HepG2 (cell line): ENCODE measurements around the gene UEVLD. TPM values are rescaled to one million over a fixed set of nuclear protein-coding genes. Genes with fewer than 3 reads are reported as not detected.

Source experiments
- DPF2 ChIP-seq: sonication (generic); formaldehyde crosslinking; IDR thresholded peaks from 2 replicates; pipeline ENCODE4 v1.4.0; 2020; ENCODE audit warnings: mild to moderate bottlenecking, low read depth, missing genetic modification reagents, borderline replicate concordance
- ETV5 ChIP-seq: IDR thresholded peaks from 2 replicates; pipeline ENCODE4 v1.6.1; 2018; ENCODE audit warnings: missing biosample characterization, missing genetic modification reagents, inconsistent platforms, borderline replicate concordance
- GATA4 ChIP-seq: sonication (generic); IDR thresholded peaks from 2 replicates; pipeline ENCODE4 v1.6.1; 2016; ENCODE audit warnings: antibody characterized with exemption, low read depth, borderline replicate concordance
- HNF1A ChIP-seq, 2 experiments: sonication (generic) in 1 of 2; formaldehyde crosslinking in 1 of 2; IDR thresholded peaks; 2 replicates each; pipeline versions ENCODE4 v1.4.0 to v1.6.1; 2016 to 2020; ENCODE audit warnings: borderline replicate concordance in 1 of 2, low read depth in 1 of 2, mild to moderate bottlenecking in 1 of 2, missing genetic modification reagents in 1 of 2
- IRF1 ChIP-seq: sonication (generic); formaldehyde crosslinking; IDR thresholded peaks from 2 replicates; pipeline ENCODE4 v1.4.0; 2020; ENCODE audit warnings: low read depth, mild to moderate bottlenecking, missing genetic modification reagents
- NBN ChIP-seq: fragments of 450-650 bp; conservative IDR thresholded peaks from 2 replicates; pipeline ENCODE4 v1.6.1; 2017
- TP53 ChIP-seq: sonication (generic); formaldehyde crosslinking; conservative IDR thresholded peaks from 2 replicates; pipeline ENCODE4 v1.4.0; 2020; ENCODE audit warnings: missing genetic modification reagents
- ZKSCAN8 ChIP-seq: IDR thresholded peaks from 2 replicates; pipeline ENCODE4 v1.6.1; 2016; ENCODE audit warnings: borderline replicate concordance, missing genetic modification reagents, missing compliant biosample characterization
- ZNF329 ChIP-seq: sonication (generic); formaldehyde crosslinking; IDR thresholded peaks from 2 replicates; pipeline ENCODE4 v1.9.0; 2021; ENCODE audit warnings: low read depth, mild to moderate bottlenecking, missing genetic modification reagents
- ZNF407 ChIP-seq: sonication (generic); formaldehyde crosslinking; IDR thresholded peaks from one replicate; pipeline ENCODE4 v1.5.1; 2020; ENCODE audit warnings: mild to moderate bottlenecking, missing genetic modification reagents; ENCODE audit errors: not compliant biosample characterization
- ZNF501 ChIP-seq: sonication (generic); formaldehyde crosslinking; IDR thresholded peaks from 2 replicates; pipeline ENCODE4 v1.5.1; 2020; ENCODE audit warnings: mild to moderate bottlenecking, moderate library complexity, missing genetic modification reagents
- ZNF550 ChIP-seq: sonication (generic); formaldehyde crosslinking; IDR thresholded peaks from 2 replicates; pipeline ENCODE4 v1.4.0; 2020; ENCODE audit warnings: mild to moderate bottlenecking, missing genetic modification reagents, borderline replicate concordance
- polyA plus RNA-seq, 8 experiments: library from polyadenylated mRNA; depleted of rRNA in 3 of 8; stranded (reverse) in 7 of 8; unstranded in 1 of 8; fragments of >200 nt; fragmentation: Illumina TruSeq in 4 of 8; extraction: Trizol in 4 of 8; gene quantifications; 2 replicates each; pipeline versions ENCODE4 v1.2.1 to v1.2.3, GENCODE V29; 2011 to 2016; ENCODE audit warnings: low read depth in 4 of 8, missing spikeins in 1 of 8, mixed read lengths in 1 of 8; ENCODE audit not compliant: insufficient read depth in 1 of 8
- total RNA-seq, 5 experiments: library from RNA; depleted of rRNA; stranded (reverse); fragments of >200 nt; fragmentation: Illumina TruSeq; extraction: Trizol; gene quantifications; 2 replicates each; pipeline ENCODE4 v1.2.3, GENCODE V29; 2016; ENCODE audit warnings: low read depth in 1 of 5

The UEVLD gene
- total and polyA plus RNA-seq, 2 of the 13 experiments (the other 11 are each of a cell fraction or from before 2014, with no cell fraction given), result 5.7 to 13.7 TPM

GRCh38 chr11:18634140-18635032 lies 45.9 kb upstream of the UEVLD start, which contains the start of gene SPTY2D1 (continued):
- TF ChIP-seq ZNF407, result peak; percentile 58
- 0 out of 2 replicates have a peak, but pooled peaks have one; percentile 14 for TF ChIP-seq HNF1A (IDR thresholded peaks at IDR 0.05; ENCODE audit: low read depth)
- peak; percentile 48; the same call in 1 of the 2 replicates for TF ChIP-seq HNF1A (CRISPR knock-in tag; IDR thresholded peaks at IDR 0.05; ENCODE audit: borderline replicate concordance)
- TF ChIP-seq ZKSCAN8 (CRISPR knock-in tag), result 0 out of 2 replicates have a peak, but pooled peaks have one; percentile 48
- TF ChIP-seq ZNF501 (CRISPR knock-in tag), result peak; percentile 39; the same call in 1 of the 2 replicates
- no peak for TF ChIP-seq ZNF329 (CRISPR knock-in tag)
- TF ChIP-seq IRF1, result no peak
- TF ChIP-seq ETV5 (CRISPR knock-in tag), result peak; percentile 62
- no peak for TF ChIP-seq TP53 (CRISPR knock-in tag)
- no peak for TF ChIP-seq DPF2
- TF ChIP-seq NBN, result no peak
- no peak for TF ChIP-seq ZNF550 (CRISPR knock-in tag)
- no peak for TF ChIP-seq GATA4
